ENCODE results near the gene DYRK1A.

The DYRK1A gene

GRCh38 chr21:37365517-37366481, 774 bp upstream of the DYRK1A start:
- peak; percentile 40 to 54 for DNase-seq (ENCODE audit: low read depth in 2 of 2)

DNA sequence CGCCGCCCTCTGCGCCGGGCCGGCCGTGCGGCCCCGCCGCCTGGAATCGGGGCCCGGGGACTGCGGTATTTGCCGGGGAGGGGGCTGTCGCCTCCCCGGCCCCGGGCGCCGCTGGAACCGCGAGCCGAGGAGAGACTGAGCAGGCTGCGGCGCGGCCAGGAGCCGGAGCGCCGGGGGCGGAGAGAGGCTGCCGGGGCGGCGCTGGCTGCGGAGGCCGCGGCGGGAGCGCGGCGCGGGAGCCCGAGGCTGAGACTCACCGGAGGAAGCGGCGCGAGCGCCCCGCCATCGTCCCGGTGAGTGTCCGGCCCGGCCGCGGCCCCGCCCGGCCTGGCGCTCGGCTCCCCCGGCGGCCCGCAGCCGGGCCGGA, 746 bp downstream of the DYRK1A start:
- DNase-seq (ENCODE audit: low read depth in 2 of 2) = peak in 1 of 2 donors; percentile 12

DNA sequence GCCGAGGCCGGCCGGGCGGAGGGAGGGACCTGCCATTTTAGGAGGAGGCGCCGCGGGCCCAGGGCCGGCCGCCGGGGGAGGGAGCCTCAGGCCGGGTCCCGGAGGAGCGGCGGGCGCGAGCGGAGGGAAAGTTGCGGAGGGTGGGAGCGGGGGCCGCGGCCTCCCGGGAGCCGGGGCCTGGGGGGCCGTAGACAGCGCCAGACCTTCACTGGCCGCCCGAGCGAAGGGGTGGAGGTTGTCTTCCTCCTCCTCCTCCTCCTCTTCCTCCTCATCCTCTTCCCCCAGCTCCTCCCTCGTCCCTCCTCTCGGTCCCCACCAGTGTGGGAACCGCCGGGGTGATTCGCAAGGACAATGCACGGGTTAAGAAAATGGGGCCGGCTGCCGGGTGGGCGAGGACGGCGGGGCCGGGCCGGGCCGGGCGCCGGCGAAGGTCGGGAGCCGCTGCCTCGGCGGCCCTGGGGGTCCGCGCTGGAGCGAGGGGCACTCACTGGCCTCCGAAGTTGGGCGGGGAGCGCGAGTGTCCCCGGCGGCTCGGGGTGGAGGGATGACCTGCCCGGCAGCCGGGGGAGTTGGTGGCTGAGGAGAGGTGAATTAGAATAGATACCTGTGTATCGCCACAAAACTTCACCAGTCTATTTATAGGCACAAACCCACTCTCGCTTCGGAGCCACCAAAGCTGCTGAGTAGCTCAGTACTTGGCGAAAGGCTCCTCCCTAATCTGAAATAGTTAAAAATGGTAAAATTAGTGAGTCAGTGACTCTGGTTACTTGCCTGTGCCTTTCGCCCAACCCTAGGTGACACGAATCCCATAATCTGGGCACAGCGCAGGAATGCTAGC, 1.3 kb downstream of the DYRK1A start:
- peak; percentile 12 to 13 for DNase-seq (ENCODE audit: low read depth in 2 of 2)

- no peak for DNase-seq (ENCODE audit: low read depth in 2 of 2)
These were observed 2.1 kb downstream of the DYRK1A start for GRCh38 chr21:37368541-37369279.

GRCh38 chr21:37369307-37369854, 2.8 kb downstream of the DYRK1A start:
- DNase-seq (ENCODE audit: low read depth in 2 of 2) = no peak

DNA sequence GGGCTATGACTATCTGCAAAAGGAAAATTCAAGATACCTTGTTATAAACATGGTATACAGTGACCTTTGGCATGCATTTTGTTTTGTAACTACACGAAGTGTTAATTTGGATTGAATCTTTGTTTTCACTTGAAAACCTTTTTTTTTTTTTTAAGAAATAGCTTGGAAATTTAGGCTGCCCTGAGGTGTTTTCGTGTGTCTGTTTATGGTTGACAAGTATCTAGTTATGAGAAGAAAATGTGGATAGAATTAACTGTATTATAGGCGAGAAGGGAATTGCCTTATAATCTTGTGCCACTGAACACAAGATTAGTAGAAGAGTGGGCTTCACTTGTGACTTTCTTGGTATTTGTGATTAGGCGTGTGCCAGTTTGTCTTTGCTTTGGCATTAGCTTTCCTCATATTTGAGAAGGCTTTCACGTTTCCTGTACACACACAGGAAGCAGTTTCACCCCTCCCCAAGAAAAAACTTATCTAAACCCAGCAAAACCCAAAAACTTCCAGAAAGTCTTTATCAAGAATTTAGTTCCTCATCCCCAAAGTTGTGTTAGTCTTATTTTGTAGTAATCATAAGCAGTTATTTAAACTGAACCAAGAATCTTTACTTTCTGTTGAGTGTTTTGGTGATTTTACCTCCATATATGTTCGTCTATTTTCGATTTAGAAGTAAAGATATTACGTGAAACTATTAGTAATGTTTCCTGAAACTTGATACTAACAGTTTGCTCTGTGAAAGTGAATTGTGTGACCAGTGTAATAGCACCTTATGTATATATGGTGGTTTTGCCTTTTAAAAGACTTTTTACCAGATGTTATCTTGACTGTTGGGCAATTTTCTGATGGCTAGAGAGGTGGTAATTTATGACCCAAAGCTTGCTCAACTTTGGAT, 3.8 kb downstream of the DYRK1A start:
- no peak for DNase-seq (ENCODE audit: low read depth in 2 of 2)

DNA sequence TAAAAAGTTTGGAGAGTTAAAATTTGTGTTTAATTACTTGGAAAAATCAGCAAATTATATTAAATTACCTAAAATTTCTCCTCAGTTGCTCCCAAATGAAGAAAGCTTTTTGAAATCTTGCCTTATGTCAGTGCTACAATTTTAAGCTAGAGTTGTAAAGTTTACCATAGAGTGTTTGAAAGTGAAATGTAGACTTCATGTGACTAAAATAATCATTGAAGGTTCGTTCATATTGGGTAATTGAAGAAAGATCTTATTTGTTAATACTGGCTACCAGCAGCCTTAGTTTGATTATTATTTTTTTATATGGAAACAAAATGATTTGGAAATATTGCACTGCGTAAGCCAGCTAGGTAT, 4.4 kb downstream of the DYRK1A start:
- DNase-seq (ENCODE audit: low read depth in 2 of 2) = no peak

DNA sequence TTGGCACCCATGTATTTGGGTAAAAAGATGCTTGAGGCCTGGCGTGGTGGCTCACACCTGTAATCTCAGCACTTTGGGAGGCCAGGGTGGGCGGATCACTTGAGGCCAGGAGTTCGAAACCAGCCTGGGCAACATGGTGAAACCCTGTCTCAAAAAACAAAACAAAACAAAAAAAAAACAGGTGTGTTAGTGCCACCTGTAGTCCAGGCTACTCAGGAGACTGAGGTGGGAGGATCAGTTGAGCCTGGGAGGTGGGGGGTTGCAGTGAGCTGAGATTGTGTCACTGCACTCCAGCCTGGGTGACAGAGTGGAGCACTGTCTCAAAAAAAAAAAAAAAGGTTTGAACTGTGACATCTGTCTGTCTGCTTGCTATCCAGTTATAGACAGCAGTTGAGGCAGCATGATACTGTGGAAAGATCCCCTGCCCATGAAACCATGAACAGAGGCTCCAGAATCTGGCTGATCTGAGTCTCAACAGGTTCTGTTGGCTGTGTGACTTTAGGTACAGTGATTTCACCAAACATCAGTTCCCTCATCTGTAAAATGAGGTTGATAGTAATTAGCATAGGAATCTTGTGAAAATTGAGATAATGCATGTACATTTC, 5.7 kb downstream of the DYRK1A start:
- DNase-seq (ENCODE audit: low read depth in 2 of 2) = no peak

GRCh38 chr21:37372951-37373350, 6.4 kb downstream of the DYRK1A start:
- no peak for DNase-seq (ENCODE audit: low read depth in 2 of 2)

GRCh38 chr21:37373539-37373938, 7.0 kb downstream of the DYRK1A start:
- no peak for DNase-seq (ENCODE audit: low read depth in 2 of 2)

DNA sequence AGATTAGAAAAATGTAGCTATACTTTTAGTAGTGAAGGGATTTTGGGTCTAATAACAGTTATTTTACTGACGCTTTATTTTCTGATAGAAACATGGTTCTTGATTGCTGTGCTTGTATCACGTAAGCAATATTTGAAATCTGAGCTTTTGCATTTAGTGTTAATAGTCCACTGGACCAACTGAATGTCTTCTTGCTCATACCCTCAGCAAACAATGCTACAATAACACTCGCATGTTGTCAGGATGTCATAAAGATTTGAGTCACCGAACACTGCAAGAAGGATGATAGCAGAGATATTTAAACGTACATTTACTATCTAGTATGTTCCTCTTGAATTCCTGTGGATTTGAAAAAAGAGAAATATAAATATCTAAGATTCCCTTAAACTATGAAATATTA, 7.5 kb downstream of the DYRK1A start:
- DNase-seq (ENCODE audit: low read depth in 2 of 2) = no peak

DNA sequence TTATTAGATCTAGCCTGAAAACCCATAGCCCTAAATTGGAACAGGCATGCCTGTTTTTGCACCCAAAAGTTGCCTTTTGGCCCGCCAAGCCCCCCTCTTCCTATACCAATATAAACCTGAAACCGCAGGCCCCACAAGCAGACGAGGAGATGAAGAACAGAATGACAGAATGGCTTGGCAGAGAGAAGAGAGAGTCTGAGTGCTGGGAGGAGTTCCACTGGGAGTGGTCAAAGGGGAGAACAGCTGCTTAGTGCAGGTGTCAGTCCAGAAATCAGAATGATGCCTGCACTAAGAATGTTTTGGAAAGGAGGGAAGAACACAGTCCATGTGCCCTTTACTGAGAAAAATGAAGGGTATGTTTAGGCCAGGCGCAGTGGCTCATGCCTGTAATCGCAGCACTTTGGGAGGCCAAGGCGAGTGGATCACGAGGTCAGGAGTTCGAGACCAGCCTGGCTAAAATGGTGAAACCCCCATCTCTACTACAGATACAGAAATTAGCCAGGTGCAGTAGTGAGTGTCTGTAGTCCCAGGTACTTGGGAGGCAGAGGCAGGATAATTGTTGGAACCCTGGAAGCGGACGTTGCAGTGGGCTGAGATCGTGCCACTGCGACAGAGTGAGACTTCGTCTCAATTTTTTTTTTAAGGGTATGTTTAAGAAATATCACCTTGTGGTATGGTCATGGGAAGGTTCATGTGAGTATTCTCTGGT, 9.4 kb downstream of the DYRK1A start:
- DNase-seq (ENCODE audit: low read depth in 2 of 2) = no peak

DNA sequence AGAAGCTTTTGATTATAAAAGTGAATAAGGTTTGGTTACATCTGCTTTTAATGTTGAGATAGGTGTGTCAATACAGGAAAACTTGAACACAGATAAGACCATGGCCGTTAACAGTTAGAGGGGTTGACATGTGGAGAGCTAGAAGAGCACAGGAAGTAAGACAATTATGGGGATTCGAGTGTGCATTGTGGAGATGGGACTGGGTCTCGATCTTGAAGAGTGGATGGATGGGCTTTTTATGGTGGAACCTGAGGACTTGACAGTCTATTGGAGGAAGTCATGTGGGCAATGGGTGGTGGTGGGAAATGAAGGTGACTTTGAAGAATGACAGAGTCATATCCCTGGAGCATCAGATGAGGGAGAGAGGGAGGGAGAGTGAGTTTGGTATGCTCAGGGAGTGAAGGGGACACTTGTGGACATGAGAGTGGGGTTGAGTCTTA, 12.1 kb downstream of the DYRK1A start:
- DNase-seq (ENCODE audit: low read depth in 2 of 2) = no peak

- DNase-seq (ENCODE audit: low read depth in 2 of 2) = no peak
These were observed 14.1 kb downstream of the DYRK1A start for GRCh38 chr21:37380349-37381323.

DNA sequence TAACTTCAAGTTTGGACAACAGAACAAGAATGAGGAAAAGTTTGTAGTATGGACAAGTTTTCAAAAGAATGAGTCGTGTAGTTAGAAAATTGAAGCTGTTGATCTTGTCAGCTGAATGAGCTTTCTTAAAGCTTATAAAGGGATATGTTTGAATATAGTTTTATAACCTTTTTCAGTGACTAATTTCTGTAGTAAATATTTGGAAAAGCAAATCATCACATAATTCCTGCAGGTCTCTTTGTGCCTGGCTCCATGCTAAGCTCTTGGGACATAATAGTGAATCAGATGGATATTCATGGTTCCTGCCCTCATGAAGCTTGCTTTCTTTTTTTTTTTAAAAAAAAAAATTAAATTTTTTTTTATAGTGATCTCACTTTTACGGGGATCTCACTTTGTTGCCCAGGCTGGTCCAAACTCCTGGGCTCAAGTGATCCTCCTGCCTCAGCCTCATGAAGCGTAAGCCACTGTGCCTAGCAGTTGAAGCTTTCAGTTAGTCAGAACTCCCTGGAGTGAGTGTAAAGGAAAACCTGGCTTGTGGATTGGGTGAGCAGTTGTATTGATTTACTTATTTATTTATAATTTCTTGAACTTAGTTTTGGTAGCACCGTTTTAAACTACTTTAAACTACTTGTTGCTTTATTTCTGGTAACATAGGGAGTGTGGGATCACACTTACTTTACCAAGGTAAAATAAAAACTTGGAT, 15.5 kb downstream of the DYRK1A start:
- no peak for DNase-seq (ENCODE audit: low read depth in 2 of 2)

- DNase-seq (ENCODE audit: low read depth in 2 of 2) = no peak
These were observed 16.5 kb downstream of the DYRK1A start for GRCh38 chr21:37383086-37383485.

- no peak for DNase-seq (ENCODE audit: low read depth in 2 of 2)
These were observed 17.3 kb downstream of the DYRK1A start for GRCh38 chr21:37383784-37384311.

GRCh38 chr21:37384416-37384815, 17.8 kb downstream of the DYRK1A start:
- no peak for DNase-seq (ENCODE audit: low read depth in 2 of 2)
